HG03039 (cell line): ENCODE results near the gene CDK10.

Experiments
- ATAC-seq: cut with Tn5 transposase; IDR thresholded peaks from one replicate; pipeline ENCODE4 v1.9.1; 2021; ENCODE audit warnings: mild to moderate bottlenecking, moderate library complexity; ENCODE audit not compliant: unreplicated experiment

CDK10 gene

GRCh38 chr16:89732142-89732917 lies 45.8 kb downstream of the CDK10 start:
- no peak for ATAC-seq

DNA sequence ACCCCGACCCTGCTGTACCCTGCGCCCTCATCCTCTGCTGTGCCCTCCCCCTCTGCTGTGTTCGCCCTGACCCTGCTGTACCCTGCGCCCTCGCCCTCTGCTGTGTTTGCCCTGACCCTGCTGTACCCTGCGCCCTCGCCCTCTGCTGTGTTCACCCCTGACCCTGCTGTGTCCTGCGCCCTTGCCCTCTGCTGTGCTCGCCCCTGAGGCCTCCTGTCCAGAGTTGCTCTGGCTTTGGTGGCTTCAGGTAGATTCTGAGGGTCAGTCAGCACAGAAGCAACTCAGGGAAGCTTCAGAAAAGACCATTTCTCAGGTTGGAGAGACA lies 46.4 kb downstream of the CDK10 start:
- no peak for ATAC-seq

- ATAC-seq: no peak
Measured at GRCh38 chr16:89733322-89733721, 46.8 kb downstream of the CDK10 start.

DNA sequence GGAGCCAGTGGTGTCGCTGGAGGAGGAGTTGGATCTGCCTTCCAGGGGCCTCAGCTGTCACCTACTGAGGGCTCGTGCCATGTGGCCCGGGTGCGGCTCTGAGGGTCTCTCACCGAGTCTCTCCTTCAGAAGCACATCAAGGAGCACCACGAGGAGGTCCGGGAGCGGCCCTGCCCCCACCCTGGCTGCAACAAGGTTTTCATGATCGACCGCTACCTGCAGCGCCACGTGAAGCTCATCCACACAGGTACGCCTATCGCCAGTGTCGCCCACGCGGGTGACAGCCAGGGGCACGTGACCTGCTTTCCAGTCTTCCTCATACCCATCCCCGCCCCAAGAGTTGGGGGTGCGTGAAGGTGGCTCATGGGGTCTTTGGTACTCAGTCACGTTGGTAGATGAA lies 47.3 kb downstream of the CDK10 start:
- no peak for ATAC-seq

DNA sequence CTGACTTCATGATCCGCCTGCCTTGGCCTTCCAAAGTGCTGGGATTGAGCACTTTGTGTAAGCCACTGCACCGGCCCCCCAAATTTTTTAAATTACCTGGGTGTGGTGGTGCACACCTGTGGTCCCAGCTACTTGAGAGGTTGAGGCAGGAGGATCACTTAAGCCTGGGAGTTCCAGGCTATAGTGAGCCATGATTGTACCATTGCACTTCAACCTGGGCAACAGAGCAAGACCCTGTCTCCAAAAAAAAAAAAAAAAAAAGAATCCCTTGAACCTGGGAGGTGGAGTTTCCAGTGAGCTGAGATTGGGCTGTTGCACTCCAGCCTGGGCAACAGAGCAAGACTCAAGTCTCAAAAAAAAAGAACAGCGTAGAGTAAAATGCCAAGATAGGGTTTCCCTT lies 50.1 kb downstream of the CDK10 start:
- ATAC-seq: no peak

- no peak for ATAC-seq
Measured at GRCh38 chr16:89737341-89738071, 51.0 kb downstream of the CDK10 start.

DNA sequence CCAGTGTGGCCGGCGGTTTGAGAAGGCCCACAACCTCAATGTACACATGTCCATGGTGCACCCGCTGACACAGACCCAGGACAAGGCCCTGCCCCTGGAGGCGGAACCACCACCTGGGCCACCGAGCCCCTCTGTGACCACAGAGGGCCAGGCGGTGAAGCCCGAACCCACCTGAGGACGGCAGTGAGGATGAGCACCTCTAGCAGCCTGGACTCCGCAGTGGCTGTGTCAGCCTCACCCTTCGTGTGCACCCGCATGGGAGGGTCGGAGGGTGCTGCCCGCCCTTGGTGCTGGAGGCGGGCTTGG lies 51.5 kb downstream of the CDK10 start:
- no peak for ATAC-seq

GRCh38 chr16:89738538-89739317 lies 52.2 kb downstream of the CDK10 start:
- no peak for ATAC-seq

- no peak for ATAC-seq
Measured at GRCh38 chr16:89739383-89739782, 52.9 kb downstream of the CDK10 start.

DNA sequence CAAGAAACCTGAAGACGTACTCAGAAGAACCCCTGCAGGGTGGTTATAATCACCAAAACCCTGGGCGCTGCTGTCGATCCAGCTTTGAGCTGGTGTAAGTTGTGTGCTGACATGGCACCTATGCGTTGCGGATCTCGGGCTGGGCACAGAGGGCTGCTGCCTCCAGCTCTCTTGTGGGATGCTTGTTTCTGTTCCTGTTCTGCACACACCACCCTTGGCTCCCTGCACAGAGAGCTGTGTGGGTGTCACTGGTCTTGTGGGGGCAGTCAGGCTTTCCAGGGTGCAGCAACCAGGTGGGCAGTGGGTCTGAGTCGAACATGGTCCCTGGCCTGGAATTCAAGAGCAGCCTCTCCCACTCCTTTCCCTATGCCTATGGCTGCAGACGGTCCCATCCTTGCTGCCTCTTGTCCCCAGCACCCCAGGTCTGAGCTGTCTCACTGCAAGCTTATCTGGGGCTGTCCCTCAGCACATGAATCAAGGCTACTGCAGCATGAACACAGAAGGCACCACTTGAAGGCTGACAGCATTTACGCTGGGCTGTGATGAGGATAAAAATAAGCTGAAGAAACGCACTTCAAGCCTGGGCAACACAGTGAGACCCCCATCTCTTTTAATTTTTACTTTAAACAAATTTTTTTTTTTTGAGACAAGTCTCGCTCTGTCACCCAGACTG lies 55.0 kb downstream of the CDK10 start:
- no peak for ATAC-seq

- no peak for ATAC-seq
Measured at GRCh38 chr16:89742948-89743347, 56.5 kb downstream of the CDK10 start.

- ATAC-seq: no peak
Measured at GRCh38 chr16:89744813-89745212, 58.3 kb downstream of the CDK10 start.
